ENCODE measurements around the gene BCL7A. TPM values are rescaled to one million over a fixed set of nuclear protein-coding genes. Genes with fewer than 3 reads are reported as not detected.

Gene BCL7A
- total and polyA plus RNA-seq, 12 donors: 3.4 to 25.7 (median 15.4) TPM

GRCh38 chr12:122090759-122091515 lies 69.3 kb downstream of the BCL7A start:
- ATAC-seq: peak in 7 of 8 donors; percentile 35 to 62 (median 55)
- intact Hi-C loops (cut with DNase I): no loop called here
- Histone ChIP-seq H3K9me3 (no peaks in the 10 kb centered on the region), H3K27me3 (no peaks in the 10 kb centered on the region), H3K4me1 (peaks cover 25 to 91% (median 75%) of the 10 kb centered on the region in 9 donors), H3K36me3 (peaks cover 0 to 17% (median 0%) of the 10 kb centered on the region in 9 donors), H3K27ac (peak overlapping the region in 9 of 10 donors; percentile 27 to 77 (median 49)), H3K4me3 (no peak overlapping the region)
- WGBS, 2 donors: 52 to 53% methylated on average over 7 of the region's 7 CpGs
- no peak for TF ChIP-seq CTCF (IDR thresholded peaks at IDR 0.05)
- no peak for DNase-seq

- DNase-seq: no peak
- Histone ChIP-seq H3K4me3 (no peak overlapping the region), H3K9me3 (no peaks in the 10 kb centered on the region), H3K27ac (peak overlapping the region in 1 of 10 donors; percentile 77), H3K36me3 (peaks cover 0 to 4% (median 0%) of the 10 kb centered on the region in 9 donors), H3K27me3 (no peaks in the 10 kb centered on the region), H3K4me1 (peaks cover 25 to 91% (median 75%) of the 10 kb centered on the region in 9 donors)
- no peak for TF ChIP-seq CTCF (IDR thresholded peaks at IDR 0.05)
- no peak for ATAC-seq
- intact Hi-C loops (cut with DNase I): no loop called here
- 93 to 96% methylated on average over 9 of the region's 9 CpGs for WGBS, 2 donors
Measured at GRCh38 chr12:122093098-122093883, 71.6 kb downstream of the BCL7A start.

- intact Hi-C loops (cut with DNase I): no loop called here
- 99% methylated on average over 5 of the region's 5 CpGs for WGBS, 2 donors
Measured at GRCh38 chr12:122094137-122094734, 72.6 kb downstream of the BCL7A start.

More at GRCh38 chr12:122094137-122094734, 72.6 kb downstream of the BCL7A start:
- Histone ChIP-seq H3K9me3 (no peaks in the 10 kb centered on the region), H3K27ac (no peak overlapping the region), H3K4me3 (no peak overlapping the region), H3K4me1 (peaks cover 31 to 91% (median 75%) of the 10 kb centered on the region in 9 donors), H3K36me3 (no peaks in the 10 kb centered on the region), H3K27me3 (no peaks in the 10 kb centered on the region)
- ATAC-seq: no peak
- TF ChIP-seq CTCF (IDR thresholded peaks at IDR 0.05): no peak
- DNase-seq: no peak

Data from heart right ventricle (tissue), 16 donors.